Subcutaneous abdominal adipose tissue (tissue), 5 donors: ENCODE results near the gene ZFC3H1.

Experiments
- H3K27ac ChIP-seq: one replicate; pipeline ENCODE4 v1.7.0; 2013; ENCODE audit warnings: low read depth, mild to moderate bottlenecking, inconsistent platforms, low read length, moderate library complexity
- H3K27me3 ChIP-seq, 5 donors: one replicate each; pipeline ENCODE4 v1.7.0; 2013; ENCODE audit warnings: low read length in 5 of 5, inconsistent platforms in 1 of 5; ENCODE audit not compliant: control insufficient read depth in 5 of 5, insufficient read depth in 4 of 5
- H3K36me3 ChIP-seq, 5 donors: one replicate each; pipeline ENCODE4 v1.7.0; 2013; ENCODE audit warnings: low read length in 5 of 5; ENCODE audit not compliant: control insufficient read depth in 5 of 5, insufficient read depth in 5 of 5
- H3K4me1 ChIP-seq, 5 donors: one replicate each; pipeline ENCODE4 v1.7.0; 2013; ENCODE audit warnings: low read length in 5 of 5, mild to moderate bottlenecking in 3 of 5, moderate library complexity in 1 of 5; ENCODE audit not compliant: control insufficient read depth in 5 of 5, insufficient read depth in 5 of 5
- H3K4me3 ChIP-seq, 5 donors: one replicate each; pipeline ENCODE4 v1.7.0; 2013; ENCODE audit warnings: low read length in 5 of 5, low read depth in 1 of 5
- H3K9ac ChIP-seq, 5 donors: one replicate each; pipeline ENCODE4 v1.7.0; 2013; ENCODE audit warnings: low read length in 5 of 5, mild to moderate bottlenecking in 4 of 5, moderate library complexity in 3 of 5
- H3K9me3 ChIP-seq, 5 donors: one replicate each; pipeline ENCODE4 v1.7.0; 2013; ENCODE audit warnings: low read length in 5 of 5; ENCODE audit not compliant: control insufficient read depth in 5 of 5
- donor health status: healthy.
- donor health status: healthy.
- donor health status: healthy.
- donor health status: healthy.
- donor health status: healthy.

ZFC3H1 gene

DNA sequence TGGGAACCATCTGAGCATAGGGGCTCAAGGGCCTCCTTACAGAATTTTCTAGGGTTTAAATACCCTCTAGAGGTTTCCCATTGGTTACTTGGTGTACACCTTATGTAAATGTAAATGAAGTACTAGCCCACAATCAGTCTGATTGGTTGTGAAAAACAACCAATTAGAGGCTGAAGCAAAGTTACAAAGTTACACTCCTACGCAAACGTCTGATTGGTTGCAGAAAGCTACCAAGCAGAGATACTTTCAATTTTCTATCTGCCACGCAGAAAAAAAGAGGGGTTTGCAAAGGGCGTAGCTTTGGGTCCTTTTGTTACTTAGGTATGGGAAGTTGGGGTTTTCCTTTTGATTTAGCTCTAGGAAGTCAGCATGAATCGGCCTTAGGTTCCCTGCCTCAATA lies 20.4 kb upstream of the ZFC3H1 start:
- H3K27ac ChIP-seq, result no peak overlapping the region
- no peaks in the 10 kb centered on the region for H3K27me3 ChIP-seq
- H3K9me3 ChIP-seq, result no peaks in the 10 kb centered on the region
- peak overlapping the region in 3 of 5 donors; percentile 23 to 53 (median 48) for H3K4me3 ChIP-seq
- peak overlapping the region in 2 of 5 donors; percentile 24 to 53 for H3K9ac ChIP-seq
- H3K36me3 ChIP-seq, result no peaks in the 10 kb centered on the region
- peaks cover 0 to 32% (median 26%) of the 10 kb centered on the region in 5 donors for H3K4me1 ChIP-seq

DNA sequence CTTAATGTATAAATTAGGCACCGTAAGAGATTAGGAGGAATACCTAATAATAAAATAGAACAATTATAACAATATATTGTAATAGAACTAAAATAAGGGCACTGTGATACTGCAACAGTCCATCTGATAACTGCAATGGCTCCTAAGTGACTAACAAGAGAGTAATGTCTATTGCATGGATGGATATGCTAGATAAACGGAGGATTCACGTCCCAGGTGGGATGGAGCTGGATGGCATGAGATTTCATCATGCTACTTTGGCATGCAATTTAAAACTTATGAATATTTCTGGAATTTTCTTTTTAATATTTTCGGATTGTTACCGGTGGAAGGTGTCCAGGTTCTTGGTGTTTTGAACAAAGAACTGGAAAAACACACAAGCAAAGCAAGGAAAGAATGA lies 20.0 kb upstream of the ZFC3H1 start:
- H3K27ac ChIP-seq, result no peak overlapping the region
- no peaks in the 10 kb centered on the region for H3K36me3 ChIP-seq
- H3K27me3 ChIP-seq, result no peaks in the 10 kb centered on the region
- peaks cover 0 to 28% (median 25%) of the 10 kb centered on the region in 5 donors for H3K4me1 ChIP-seq
- no peak overlapping the region for H3K9ac ChIP-seq
- H3K4me3 ChIP-seq, result no peak overlapping the region
- H3K9me3 ChIP-seq, result no peaks in the 10 kb centered on the region

DNA sequence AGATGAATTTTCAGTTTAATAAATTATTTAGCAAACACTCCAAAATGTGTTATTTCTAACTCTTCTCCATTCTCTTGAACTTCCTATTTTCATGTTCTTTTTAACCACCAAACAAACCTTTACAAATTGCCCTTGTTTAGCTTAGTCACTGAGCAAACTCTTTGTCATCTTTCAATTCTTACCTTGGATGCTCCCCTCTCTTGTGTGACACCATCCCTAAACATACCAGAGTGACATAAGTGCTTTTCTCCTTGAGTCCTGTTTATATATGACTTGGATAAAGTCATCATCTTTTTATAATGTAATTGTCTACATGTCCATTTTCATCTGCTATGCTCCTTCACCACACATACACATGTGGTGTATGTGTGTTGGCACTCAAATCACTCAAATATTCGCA lies 18.8 kb upstream of the ZFC3H1 start:
- Histone ChIP-seq H3K9me3 (no peaks in the 10 kb centered on the region), H3K36me3 (no peaks in the 10 kb centered on the region), H3K4me3 (no peak overlapping the region), H3K4me1 (peaks cover 0 to 17% (median 14%) of the 10 kb centered on the region in 5 donors), H3K27me3 (no peaks in the 10 kb centered on the region), H3K9ac (no peak overlapping the region), H3K27ac (no peak overlapping the region)

DNA sequence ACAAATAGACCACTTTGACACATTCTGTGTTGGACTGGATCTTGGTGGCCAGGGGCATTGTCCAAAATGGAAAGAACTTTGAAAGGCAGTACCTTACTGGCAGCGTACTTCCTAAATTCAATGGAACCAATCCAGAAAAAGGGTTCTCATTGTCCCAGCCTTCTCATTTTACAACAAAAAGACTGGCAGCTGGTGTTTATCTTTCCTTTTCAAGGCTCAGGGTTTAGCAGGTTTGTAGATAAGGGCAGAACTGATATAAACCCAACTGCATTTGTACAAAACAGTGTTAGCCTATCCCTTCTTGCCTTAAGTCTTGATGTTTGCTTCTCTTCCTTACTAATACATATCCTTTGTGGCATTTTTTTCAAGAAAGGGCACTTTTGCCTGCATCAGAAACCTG lies 8.2 kb upstream of the ZFC3H1 start:
- Histone ChIP-seq H3K27ac (no peak overlapping the region), H3K4me1 (no peaks in the 10 kb centered on the region), H3K4me3 (no peak overlapping the region), H3K9ac (no peak overlapping the region), H3K9me3 (no peaks in the 10 kb centered on the region), H3K36me3 (no peaks in the 10 kb centered on the region), H3K27me3 (no peaks in the 10 kb centered on the region)

DNA sequence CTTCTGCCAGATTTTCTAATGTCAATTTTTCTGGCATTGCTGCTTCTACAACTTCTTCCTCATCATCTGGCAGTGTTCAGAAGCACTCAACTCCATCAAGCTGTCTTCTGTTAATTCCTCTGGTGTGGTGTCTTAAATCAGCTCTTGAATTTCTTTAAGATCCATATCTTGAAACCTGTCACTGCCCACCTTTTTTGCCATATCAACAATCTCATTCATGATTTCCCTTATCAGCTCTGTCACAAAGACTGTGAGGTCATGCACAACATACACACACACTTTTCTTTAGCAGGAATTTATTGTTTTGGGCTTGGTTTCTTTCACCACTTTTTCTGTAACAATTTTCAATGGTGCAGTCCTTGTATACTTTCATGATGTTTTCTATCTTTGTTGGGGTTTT lies 7.7 kb upstream of the ZFC3H1 start:
- no peak overlapping the region for H3K9ac ChIP-seq
- H3K27me3 ChIP-seq, result no peaks in the 10 kb centered on the region
- no peak overlapping the region for H3K4me3 ChIP-seq
- H3K4me1 ChIP-seq, result no peaks in the 10 kb centered on the region
- no peaks in the 10 kb centered on the region for H3K36me3 ChIP-seq
- H3K9me3 ChIP-seq, result no peaks in the 10 kb centered on the region
- H3K27ac ChIP-seq, result no peak overlapping the region

DNA sequence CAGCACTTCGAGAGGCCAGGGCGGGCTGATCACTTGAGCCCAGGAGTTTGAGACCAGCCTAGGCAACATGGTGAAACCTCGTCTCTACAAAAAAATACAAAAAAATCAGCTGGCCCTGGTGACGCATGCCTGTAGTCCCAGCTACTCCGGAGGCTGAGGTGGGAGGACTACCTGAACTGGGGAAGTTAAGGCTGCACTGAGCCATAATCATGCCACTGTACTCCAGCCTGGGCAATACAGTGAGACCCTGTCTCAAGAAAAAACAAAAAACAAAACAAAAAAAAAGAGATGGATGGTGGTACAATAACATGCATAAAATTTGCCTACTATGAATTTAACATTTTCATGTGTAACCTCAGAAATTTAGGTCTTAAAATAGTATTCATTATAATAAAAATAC lies 2.6 kb upstream of the ZFC3H1 start:
- H3K9ac ChIP-seq, result no peak overlapping the region
- H3K27me3 ChIP-seq, result no peaks in the 10 kb centered on the region
- no peak overlapping the region for H3K27ac ChIP-seq
- H3K36me3 ChIP-seq, result no peaks in the 10 kb centered on the region
- H3K4me3 ChIP-seq, result no peak overlapping the region
- H3K9me3 ChIP-seq, result no peaks in the 10 kb centered on the region
- H3K4me1 ChIP-seq, result peaks cover 2 to 26% (median 20%) of the 10 kb centered on the region in 5 donors

DNA sequence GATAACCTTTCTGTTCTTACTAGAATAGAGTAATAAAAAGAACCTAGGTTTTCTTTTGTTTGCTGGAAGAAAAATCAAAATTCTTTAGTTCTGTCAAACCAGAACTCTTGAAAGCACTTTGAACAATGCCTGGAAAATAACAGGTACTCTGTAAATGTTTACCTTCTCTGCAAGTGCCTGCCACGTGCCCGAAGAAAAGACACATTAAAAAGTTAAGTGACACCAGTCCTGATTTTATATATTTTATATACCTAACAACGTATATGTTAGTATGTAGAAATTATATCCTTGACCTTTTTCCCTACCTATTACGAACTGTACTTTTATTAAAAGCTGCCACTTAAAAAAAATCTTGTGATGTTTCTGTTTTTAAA lies 1.4 kb upstream of the ZFC3H1 start:
- H3K9ac ChIP-seq, result peak overlapping the region in 4 of 5 donors; percentile 95 to 100 (median 98)
- H3K9me3 ChIP-seq, result no peaks in the 10 kb centered on the region
- peak overlapping the region; percentile 99 for H3K27ac ChIP-seq
- no peaks in the 10 kb centered on the region for H3K27me3 ChIP-seq
- H3K4me3 ChIP-seq, result peak overlapping the region; percentile 87 to 100 (median 97)
- H3K4me1 ChIP-seq, result peaks cover 2 to 27% (median 26%) of the 10 kb centered on the region in 5 donors
- H3K36me3 ChIP-seq, result peaks cover 0 to under 1% (median 0%) of the 10 kb centered on the region in 5 donors

DNA sequence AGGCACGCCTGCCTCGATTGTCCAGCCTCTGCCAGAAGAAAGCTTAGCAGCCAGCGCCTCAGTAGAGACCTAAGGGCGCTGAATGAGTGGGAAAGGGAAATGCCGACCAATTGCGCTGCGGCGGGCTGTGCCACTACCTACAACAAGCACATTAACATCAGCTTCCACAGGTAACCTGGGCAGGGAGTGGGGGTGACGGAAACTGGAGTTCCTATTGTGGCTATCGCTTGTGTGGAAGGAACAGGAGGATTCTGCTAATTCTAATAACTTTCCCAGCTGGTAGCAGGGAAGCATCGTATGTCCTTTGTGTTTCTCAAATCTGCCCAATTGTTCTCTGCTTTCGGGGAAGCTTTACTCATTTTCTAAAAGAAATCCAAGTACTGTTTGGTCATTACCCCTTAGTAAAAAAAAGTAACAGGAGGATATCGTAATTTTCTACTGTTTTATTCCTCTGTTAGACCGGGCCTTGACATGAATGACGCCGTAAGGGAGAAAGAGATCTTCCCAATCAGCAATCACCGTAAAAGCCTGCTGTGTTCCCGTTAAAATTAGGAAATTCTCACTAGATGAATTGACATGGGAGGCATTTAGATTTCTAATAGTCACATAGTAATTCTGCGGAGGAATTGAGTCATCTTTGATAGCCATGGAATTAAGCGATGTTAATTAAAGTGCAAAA lies 902 bp upstream of the ZFC3H1 start:
- Histone ChIP-seq H3K27me3 (no peaks in the 10 kb centered on the region), H3K4me1 (peaks cover 2 to 27% (median 26%) of the 10 kb centered on the region in 5 donors), H3K4me3 (peak overlapping the region; percentile 87 to 100 (median 97)), H3K9me3 (no peaks in the 10 kb centered on the region), H3K36me3 (peaks cover 0 to 6% (median 3%) of the 10 kb centered on the region in 5 donors), H3K27ac (peak overlapping the region; percentile 99), H3K9ac (peak overlapping the region; percentile 93 to 100 (median 98))

DNA sequence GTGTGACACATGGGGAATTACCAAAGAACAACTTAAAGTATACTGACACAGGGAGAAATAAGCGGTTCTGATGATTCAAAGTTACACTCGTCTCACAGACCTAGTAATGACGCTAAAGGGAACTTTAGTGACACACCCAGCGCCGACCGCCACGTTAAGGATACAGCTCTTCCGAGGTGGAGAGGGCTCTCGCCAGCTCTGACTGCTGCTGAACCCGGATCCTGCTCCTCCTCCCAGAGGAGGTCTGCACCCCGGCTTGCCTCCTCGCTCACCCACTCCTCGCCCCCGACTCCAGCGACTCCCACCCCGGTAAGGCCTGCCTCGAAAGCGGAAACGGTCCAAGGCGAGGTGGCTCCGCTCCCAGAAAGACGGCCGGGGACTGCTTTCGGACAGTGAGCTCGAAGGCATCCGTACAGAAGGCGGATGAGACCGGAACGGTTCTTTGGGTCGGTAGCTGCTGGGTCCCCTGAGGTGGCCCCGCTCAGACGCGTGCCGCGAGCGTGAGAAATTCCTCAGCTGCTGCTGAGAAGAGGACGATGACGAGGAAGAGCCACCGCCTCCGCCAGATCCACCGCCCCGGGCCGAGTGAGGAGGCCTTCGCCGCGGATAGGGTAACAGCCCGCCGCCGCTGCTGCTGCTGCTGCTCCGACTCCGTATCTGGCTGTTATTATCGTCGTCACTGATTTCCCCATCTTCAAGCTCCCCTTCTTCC lies 643 bp downstream of the ZFC3H1 start:
- Histone ChIP-seq H3K27ac (peak overlapping the region; percentile 99), H3K4me1 (peaks cover 2 to 27% (median 26%) of the 10 kb centered on the region in 5 donors), H3K9me3 (no peaks in the 10 kb centered on the region), H3K27me3 (no peaks in the 10 kb centered on the region), H3K9ac (peak overlapping the region; percentile 92 to 100 (median 99)), H3K4me3 (peak overlapping the region; percentile 87 to 100 (median 97)), H3K36me3 (peaks cover 8 to 20% (median 18%) of the 10 kb centered on the region in 5 donors)

DNA sequence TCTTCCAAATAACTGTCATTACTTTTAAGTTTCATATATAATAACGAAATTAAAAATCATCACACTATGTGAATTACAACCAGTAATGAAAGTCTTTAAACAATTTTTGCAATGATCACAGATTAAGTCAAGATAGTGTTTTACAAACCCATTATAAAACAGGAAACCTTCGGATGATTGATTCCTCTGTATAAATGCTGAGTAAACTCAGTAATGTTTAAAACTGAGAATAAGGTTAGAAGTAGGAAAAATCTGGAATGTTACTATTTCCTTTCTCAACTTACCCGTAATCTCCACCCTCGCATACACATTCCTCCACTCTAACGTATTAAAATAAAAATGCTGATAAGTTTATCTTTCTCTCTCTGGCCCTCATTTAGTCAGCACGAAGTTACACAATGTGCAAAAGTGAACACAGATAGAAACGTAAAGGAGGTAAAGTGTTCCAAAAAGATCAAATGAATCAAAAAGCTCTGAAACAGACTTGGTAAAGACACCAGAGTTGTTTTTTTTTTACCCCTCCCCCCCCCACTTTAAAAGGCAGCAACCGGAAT lies 1.6 kb downstream of the ZFC3H1 start:
- peaks cover 2 to 27% (median 26%) of the 10 kb centered on the region in 5 donors for H3K4me1 ChIP-seq
- H3K4me3 ChIP-seq, result peak overlapping the region; percentile 87 to 100 (median 97)
- H3K9me3 ChIP-seq, result no peaks in the 10 kb centered on the region
- peaks cover 12 to 27% (median 22%) of the 10 kb centered on the region in 5 donors for H3K36me3 ChIP-seq
- peak overlapping the region; percentile 99 for H3K27ac ChIP-seq
- peak overlapping the region; percentile 76 to 100 (median 99) for H3K9ac ChIP-seq
- no peaks in the 10 kb centered on the region for H3K27me3 ChIP-seq
